Right atrium auricular region (tissue), 2 donors: ENCODE results near the gene CDH13. TPM values are rescaled to one million over a fixed set of nuclear protein-coding genes. Genes with fewer than 3 reads are reported as not detected.

Experiments used
- DNase-seq: peaks from one replicate; pipeline ENCODE4 v3.0.0-alpha.2; 2019; ENCODE audit warnings: low spot score
- H3K27ac ChIP-seq, 2 donors: fragments of 200-600 bp; sonication (generic); 1 replicate in 1 of 2; 2 replicates in 1 of 2; pipeline ENCODE4 v1.5.1; 2016 to 2019
- H3K27me3 ChIP-seq, 2 donors: fragments of 200-600 bp; sonication (generic); one replicate each; pipeline versions ENCODE4 v1.5.1 to v1.6.0; 2017 to 2019
- H3K36me3 ChIP-seq: fragments of 200-600 bp; sonication (generic); one replicate; pipeline ENCODE4 v1.5.1; 2016
- H3K4me1 ChIP-seq, 2 donors: fragments of 200-600 bp; sonication (generic); one replicate each; pipeline versions ENCODE4 v1.5.1 to v1.6.0; 2017 to 2019
- H3K4me3 ChIP-seq, 2 donors: fragments of 200-600 bp; sonication (generic); 1 replicate in 1 of 2; 2 replicates in 1 of 2; pipeline ENCODE4 v1.5.1; 2017 to 2019; ENCODE audit warnings: mild to moderate bottlenecking in 1 of 2, moderate library complexity in 1 of 2
- H3K9me3 ChIP-seq, 2 donors: fragments of 200-600 bp; sonication (generic); one replicate each; pipeline ENCODE4 v1.5.1; 2019
- CTCF ChIP-seq, 2 donors: fragments of 200-600 bp; sonication (generic); IDR thresholded peaks; one replicate each; pipeline ENCODE4 v1.5.1; 2019; ENCODE audit warnings: antibody characterized with exemption in 2 of 2
- total RNA-seq, 2 donors: library from RNA; depleted of rRNA; stranded (reverse); fragments of >200 nt; gene quantifications; one replicate each; pipeline ENCODE4 v1.1.0, GENCODE V29; 2016

Gene CDH13
- total RNA-seq, 2 donors from 2014 or later: 75.4 to 85.9 TPM

GRCh38 chr16:82628088-82628423 is 1.3 kb downstream of the CDH13 start:
- Histone ChIP-seq H3K4me1 (peaks cover 0 to 64% of the 10 kb centered on the region in 2 donors), H3K27ac (peak overlapping the region; percentile 87 to 88), H3K27me3 (no peaks in the 10 kb centered on the region), H3K4me3 (peak overlapping the region; percentile 66 to 75), H3K9me3 (no peaks in the 10 kb centered on the region), H3K36me3 (no peaks in the 10 kb centered on the region)
- no peak for TF ChIP-seq CTCF (IDR thresholded peaks at IDR 0.05)
- DNase-seq: no peak

GRCh38 chr16:82628711-82629110 is 1.9 kb downstream of the CDH13 start:
- H3K27ac ChIP-seq: peak overlapping the region; percentile 87 to 88
- H3K4me3 ChIP-seq: peak overlapping the region in 1 of 2 donors; percentile 75
- no peaks in the 10 kb centered on the region for H3K36me3 ChIP-seq
- peaks cover 0 to 67% of the 10 kb centered on the region in 2 donors for H3K4me1 ChIP-seq
- H3K9me3 ChIP-seq: no peaks in the 10 kb centered on the region
- no peaks in the 10 kb centered on the region for H3K27me3 ChIP-seq
- no peak for TF ChIP-seq CTCF (IDR thresholded peaks at IDR 0.05)
- no peak for DNase-seq

GRCh38 chr16:82629441-82630027 is 2.8 kb downstream of the CDH13 start:
- no peak for DNase-seq
- Histone ChIP-seq H3K4me3 (no peak overlapping the region), H3K9me3 (no peaks in the 10 kb centered on the region), H3K4me1 (peaks cover 0 to 75% of the 10 kb centered on the region in 2 donors), H3K36me3 (no peaks in the 10 kb centered on the region), H3K27me3 (no peaks in the 10 kb centered on the region), H3K27ac (peak overlapping the region; percentile 87 to 88)
- no peak for TF ChIP-seq CTCF (IDR thresholded peaks at IDR 0.05)

GRCh38 chr16:82630219-82630618 is 3.5 kb downstream of the CDH13 start:
- Histone ChIP-seq H3K27ac (peak overlapping the region; percentile 87 to 88), H3K4me3 (no peak overlapping the region), H3K36me3 (no peaks in the 10 kb centered on the region), H3K27me3 (no peaks in the 10 kb centered on the region), H3K4me1 (peaks cover 0 to 82% of the 10 kb centered on the region in 2 donors), H3K9me3 (no peaks in the 10 kb centered on the region)
- no peak for TF ChIP-seq CTCF (IDR thresholded peaks at IDR 0.05)
- DNase-seq: no peak

- Histone ChIP-seq H3K27me3 (no peaks in the 10 kb centered on the region), H3K27ac (peak overlapping the region; percentile 87 to 88), H3K4me3 (no peak overlapping the region), H3K4me1 (peaks cover 0 to 81% of the 10 kb centered on the region in 2 donors), H3K36me3 (no peaks in the 10 kb centered on the region), H3K9me3 (no peaks in the 10 kb centered on the region)
- no peak for DNase-seq
- peak in 1 of 2 donors; percentile 59 for TF ChIP-seq CTCF (IDR thresholded peaks at IDR 0.05)
Observed at GRCh38 chr16:82630688-82631087, 3.9 kb downstream of the CDH13 start.
